Measurements from ENCODE around the gene LHX4. TPM values are rescaled to one million over a fixed set of nuclear protein-coding genes. Genes with fewer than 3 reads are reported as not detected.

LHX4 gene
- total and polyA plus RNA-seq, 2 of the 13 experiments (the other 11 are each of a cell fraction or from before 2014, with no cell fraction given) = 0.03 to 0.07 TPM

DNA sequence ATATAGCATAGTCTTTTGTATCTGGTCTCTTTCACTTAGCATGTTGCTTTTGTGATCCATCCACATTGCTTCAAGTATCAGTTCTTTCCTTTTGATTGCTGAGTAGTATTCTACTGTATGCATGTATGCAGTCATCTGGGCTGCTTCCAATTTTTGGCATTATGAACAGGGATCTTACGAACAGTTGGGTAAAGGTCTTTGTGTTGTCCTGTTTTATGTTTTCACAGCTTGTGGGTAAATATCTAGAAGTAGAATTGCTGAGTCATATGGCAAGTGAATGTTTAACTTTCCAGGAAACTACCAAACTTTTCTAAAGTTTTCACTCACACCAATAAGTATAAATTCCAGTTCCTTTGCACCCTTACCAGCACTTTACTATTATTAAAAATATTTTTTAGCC lies 60.9 kb downstream of the LHX4 start (continued):
- TF ChIP-seq, protein P1, sequence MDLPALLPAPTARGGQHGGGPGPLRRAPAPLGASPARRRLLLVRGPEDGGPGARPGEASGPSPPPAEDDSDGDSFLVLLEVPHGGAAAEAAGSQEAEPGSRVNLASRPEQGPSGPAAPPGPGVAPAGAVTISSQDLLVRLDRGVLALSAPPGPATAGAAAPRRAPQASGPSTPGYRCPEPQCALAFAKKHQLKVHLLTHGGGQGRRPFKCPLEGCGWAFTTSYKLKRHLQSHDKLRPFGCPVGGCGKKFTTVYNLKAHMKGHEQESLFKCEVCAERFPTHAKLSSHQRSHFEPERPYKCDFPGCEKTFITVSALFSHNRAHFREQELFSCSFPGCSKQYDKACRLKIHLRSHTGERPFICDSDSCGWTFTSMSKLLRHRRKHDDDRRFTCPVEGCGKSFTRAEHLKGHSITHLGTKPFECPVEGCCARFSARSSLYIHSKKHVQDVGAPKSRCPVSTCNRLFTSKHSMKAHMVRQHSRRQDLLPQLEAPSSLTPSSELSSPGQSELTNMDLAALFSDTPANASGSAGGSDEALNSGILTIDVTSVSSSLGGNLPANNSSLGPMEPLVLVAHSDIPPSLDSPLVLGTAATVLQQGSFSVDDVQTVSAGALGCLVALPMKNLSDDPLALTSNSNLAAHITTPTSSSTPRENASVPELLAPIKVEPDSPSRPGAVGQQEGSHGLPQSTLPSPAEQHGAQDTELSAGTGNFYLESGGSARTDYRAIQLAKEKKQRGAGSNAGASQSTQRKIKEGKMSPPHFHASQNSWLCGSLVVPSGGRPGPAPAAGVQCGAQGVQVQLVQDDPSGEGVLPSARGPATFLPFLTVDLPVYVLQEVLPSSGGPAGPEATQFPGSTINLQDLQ (CRISPR knock-in tag; IDR thresholded peaks at IDR 0.05) = no peak
- TF ChIP-seq ELF3 (CRISPR knock-in tag; IDR thresholded peaks at IDR 0.05) (peak; percentile 64; the same call in 1 of the 2 replicates), MAFK (conservative IDR thresholded peaks at IDR 0.05 in 1 of 2, IDR thresholded peaks at IDR 0.05 in 1 of 2; ENCODE audit: low read length in 2 of 2) (peak; percentile 94 to 97), GZF1 (CRISPR knock-in tag; IDR thresholded peaks at IDR 0.05) (no peak), ZNF496 (CRISPR knock-in tag; IDR thresholded peaks at IDR 0.05; ENCODE audit: insufficient replicate concordance) (no peak), ZSCAN29 (CRISPR knock-in tag; conservative IDR thresholded peaks at IDR 0.05) (no peak), ZNF674 (CRISPR knock-in tag; IDR thresholded peaks at IDR 0.05; ENCODE audit: low read depth) (no peak), SAP130 (CRISPR knock-in tag; IDR thresholded peaks at IDR 0.05; ENCODE audit: low read depth) (peak; percentile 52), TSC22D2 (CRISPR knock-in tag; IDR thresholded peaks at IDR 0.05; ENCODE audit: borderline replicate concordance) (no peak), KMT2B (CRISPR knock-in tag; IDR thresholded peaks at IDR 0.05) (no peak), ZNF562 (CRISPR knock-in tag; IDR thresholded peaks at IDR 0.05; ENCODE audit: borderline replicate concordance) (no peak), NFYC (CRISPR knock-in tag; IDR thresholded peaks at IDR 0.05) (no peak), SMC3 (IDR thresholded peaks at IDR 0.05; ENCODE audit: low read length) (no peak)
- TF ChIP-seq, protein P2, sequence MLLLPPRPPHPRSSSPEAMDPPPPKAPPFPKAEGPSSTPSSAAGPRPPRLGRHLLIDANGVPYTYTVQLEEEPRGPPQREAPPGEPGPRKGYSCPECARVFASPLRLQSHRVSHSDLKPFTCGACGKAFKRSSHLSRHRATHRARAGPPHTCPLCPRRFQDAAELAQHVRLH (CRISPR knock-in tag; IDR thresholded peaks at IDR 0.05; ENCODE audit: borderline replicate concordance, low read depth) = no peak
- TF ChIP-seq, protein P3, sequence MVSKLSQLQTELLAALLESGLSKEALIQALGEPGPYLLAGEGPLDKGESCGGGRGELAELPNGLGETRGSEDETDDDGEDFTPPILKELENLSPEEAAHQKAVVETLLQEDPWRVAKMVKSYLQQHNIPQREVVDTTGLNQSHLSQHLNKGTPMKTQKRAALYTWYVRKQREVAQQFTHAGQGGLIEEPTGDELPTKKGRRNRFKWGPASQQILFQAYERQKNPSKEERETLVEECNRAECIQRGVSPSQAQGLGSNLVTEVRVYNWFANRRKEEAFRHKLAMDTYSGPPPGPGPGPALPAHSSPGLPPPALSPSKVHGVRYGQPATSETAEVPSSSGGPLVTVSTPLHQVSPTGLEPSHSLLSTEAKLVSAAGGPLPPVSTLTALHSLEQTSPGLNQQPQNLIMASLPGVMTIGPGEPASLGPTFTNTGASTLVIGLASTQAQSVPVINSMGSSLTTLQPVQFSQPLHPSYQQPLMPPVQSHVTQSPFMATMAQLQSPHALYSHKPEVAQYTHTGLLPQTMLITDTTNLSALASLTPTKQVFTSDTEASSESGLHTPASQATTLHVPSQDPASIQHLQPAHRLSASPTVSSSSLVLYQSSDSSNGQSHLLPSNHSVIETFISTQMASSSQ (IDR thresholded peaks at IDR 0.05; ENCODE audit: low read depth) = peak; percentile 80
- TF ChIP-seq, protein P3 (CRISPR knock-in tag; IDR thresholded peaks at IDR 0.05; ENCODE audit: borderline replicate concordance) = peak; percentile 38; the same call in 1 of the 2 replicates
- TF ChIP-seq, protein P4, sequence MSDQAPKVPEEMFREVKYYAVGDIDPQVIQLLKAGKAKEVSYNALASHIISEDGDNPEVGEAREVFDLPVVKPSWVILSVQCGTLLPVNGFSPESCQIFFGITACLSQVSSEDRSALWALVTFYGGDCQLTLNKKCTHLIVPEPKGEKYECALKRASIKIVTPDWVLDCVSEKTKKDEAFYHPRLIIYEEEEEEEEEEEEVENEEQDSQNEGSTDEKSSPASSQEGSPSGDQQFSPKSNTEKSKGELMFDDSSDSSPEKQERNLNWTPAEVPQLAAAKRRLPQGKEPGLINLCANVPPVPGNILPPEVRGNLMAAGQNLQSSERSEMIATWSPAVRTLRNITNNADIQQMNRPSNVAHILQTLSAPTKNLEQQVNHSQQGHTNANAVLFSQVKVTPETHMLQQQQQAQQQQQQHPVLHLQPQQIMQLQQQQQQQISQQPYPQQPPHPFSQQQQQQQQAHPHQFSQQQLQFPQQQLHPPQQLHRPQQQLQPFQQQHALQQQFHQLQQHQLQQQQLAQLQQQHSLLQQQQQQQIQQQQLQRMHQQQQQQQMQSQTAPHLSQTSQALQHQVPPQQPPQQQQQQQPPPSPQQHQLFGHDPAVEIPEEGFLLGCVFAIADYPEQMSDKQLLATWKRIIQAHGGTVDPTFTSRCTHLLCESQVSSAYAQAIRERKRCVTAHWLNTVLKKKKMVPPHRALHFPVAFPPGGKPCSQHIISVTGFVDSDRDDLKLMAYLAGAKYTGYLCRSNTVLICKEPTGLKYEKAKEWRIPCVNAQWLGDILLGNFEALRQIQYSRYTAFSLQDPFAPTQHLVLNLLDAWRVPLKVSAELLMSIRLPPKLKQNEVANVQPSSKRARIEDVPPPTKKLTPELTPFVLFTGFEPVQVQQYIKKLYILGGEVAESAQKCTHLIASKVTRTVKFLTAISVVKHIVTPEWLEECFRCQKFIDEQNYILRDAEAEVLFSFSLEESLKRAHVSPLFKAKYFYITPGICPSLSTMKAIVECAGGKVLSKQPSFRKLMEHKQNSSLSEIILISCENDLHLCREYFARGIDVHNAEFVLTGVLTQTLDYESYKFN (CRISPR knock-in tag; conservative IDR thresholded peaks at IDR 0.05) = peak; percentile 37; the same call in 1 of the 2 replicates
- TF ChIP-seq, protein P5, sequence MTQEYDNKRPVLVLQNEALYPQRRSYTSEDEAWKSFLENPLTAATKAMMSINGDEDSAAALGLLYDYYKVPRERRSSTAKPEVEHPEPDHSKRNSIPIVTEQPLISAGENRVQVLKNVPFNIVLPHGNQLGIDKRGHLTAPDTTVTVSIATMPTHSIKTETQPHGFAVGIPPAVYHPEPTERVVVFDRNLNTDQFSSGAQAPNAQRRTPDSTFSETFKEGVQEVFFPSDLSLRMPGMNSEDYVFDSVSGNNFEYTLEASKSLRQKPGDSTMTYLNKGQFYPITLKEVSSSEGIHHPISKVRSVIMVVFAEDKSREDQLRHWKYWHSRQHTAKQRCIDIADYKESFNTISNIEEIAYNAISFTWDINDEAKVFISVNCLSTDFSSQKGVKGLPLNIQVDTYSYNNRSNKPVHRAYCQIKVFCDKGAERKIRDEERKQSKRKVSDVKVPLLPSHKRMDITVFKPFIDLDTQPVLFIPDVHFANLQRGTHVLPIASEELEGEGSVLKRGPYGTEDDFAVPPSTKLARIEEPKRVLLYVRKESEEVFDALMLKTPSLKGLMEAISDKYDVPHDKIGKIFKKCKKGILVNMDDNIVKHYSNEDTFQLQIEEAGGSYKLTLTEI (CRISPR knock-in tag; conservative IDR thresholded peaks at IDR 0.05) = no peak
